SK-N-SH (cell line): ENCODE measurements around the gene ADPRHL1. TPM values are rescaled to one million over a fixed set of nuclear protein-coding genes. Genes with fewer than 3 reads are reported as not detected.
A peak's percentile ranks its signal among the peaks of the same experiment; 100 is the strongest.

Experiments
- CTCF ChIA-PET: fragments of 300-600, 350-600 bp; formaldehyde crosslinking; extraction: SDS; loops from one replicate; lab custom pipeline; 2021; lab: Yijun Ruan, JAX
- POLR2A ChIA-PET: fragments of 350-600 bp; sonication (Branson Sonifier 250); formaldehyde crosslinking; extraction: SDS; loops from one replicate; lab custom pipeline; 2020; ENCODE audit warnings: antibody characterized with exemption, inconsistent platforms; lab: Yijun Ruan, JAX
- DNase-seq: peaks from one replicate; pipeline ENCODE4 v3.0.0; 2012
- H2AFZ ChIP-seq: fragments of 200-600 bp; sonication (generic); 2 replicates; pipeline ENCODE4 v1.8.1; 2016; ENCODE audit warnings: antibody characterized with exemption, mild to moderate bottlenecking, low read depth
- H3F3A ChIP-seq: fragments of 200-600 bp; sonication (generic); replicated peaks from 2 replicates; pipeline ENCODE3; 2016; ENCODE audit warnings: antibody characterized with exemption, mild to moderate bottlenecking; ENCODE audit not compliant: insufficient read depth
- H3K27ac ChIP-seq, 2 experiments: fragments of 200-500 bp in 1 of 2; fragments of 200-600 bp in 1 of 2; sonication (Bioruptor generic) in 1 of 2; sonication (generic), shearing (Covaris generic) in 1 of 2; 2 replicates each; pipeline versions ENCODE4 v1.5.1 to v1.6.1; 2014 to 2016; ENCODE audit warnings: low read depth in 2 of 2, inconsistent platforms in 1 of 2, low read length in 1 of 2, mild to moderate bottlenecking in 1 of 2, mixed read lengths in 1 of 2
- H3K27me3 ChIP-seq: fragments of 200-600 bp; sonication (generic), shearing (Covaris generic); 2 replicates; pipeline ENCODE4 v1.6.1; 2016; ENCODE audit warnings: mixed run types; ENCODE audit not compliant: insufficient read depth
- H3K36me3 ChIP-seq, 2 experiments: fragments of 200-500 bp in 1 of 2; fragments of 200-600 bp in 1 of 2; sonication (Bioruptor generic) in 1 of 2; sonication (generic) in 1 of 2; replicated peaks in 1 of 2; 2 replicates each; pipeline versions ENCODE3 to v1.5.1; 2014 to 2016; ENCODE audit warnings: low read length in 1 of 2, mild to moderate bottlenecking in 1 of 2; ENCODE audit not compliant: insufficient read depth in 2 of 2, control insufficient read depth in 1 of 2
- H3K4me1 ChIP-seq, 2 experiments: fragments of 200-500 bp in 1 of 2; fragments of 200-600 bp in 1 of 2; sonication (Bioruptor generic) in 1 of 2; sonication (generic), shearing (Covaris generic) in 1 of 2; 2 replicates each; pipeline versions ENCODE4 v1.5.1 to v1.6.1; 2014 to 2016; ENCODE audit warnings: low read depth in 1 of 2, low read length in 1 of 2, mixed run types in 1 of 2; ENCODE audit not compliant: insufficient read depth in 2 of 2, control insufficient read depth in 1 of 2
- H3K4me2 ChIP-seq: fragments of 200-600 bp; sonication (generic), shearing (Covaris generic); 2 replicates; pipeline ENCODE4 v1.6.1; 2017; ENCODE audit warnings: mixed run types
- H3K4me3 ChIP-seq, 2 experiments: fragments of 200-500 bp in 1 of 2; fragments of 200-600 bp in 1 of 2; sonication (Bioruptor generic) in 1 of 2; sonication (generic), shearing (Covaris generic) in 1 of 2; 2 replicates each; pipeline versions ENCODE4 v1.5.1 to v1.8.1; 2014 to 2016; ENCODE audit warnings: low read depth in 2 of 2, inconsistent platforms in 1 of 2, low read length in 1 of 2, mild to moderate bottlenecking in 1 of 2, mixed read lengths in 1 of 2, moderate library complexity in 1 of 2
- H3K79me2 ChIP-seq: fragments of 200-600 bp; sonication (generic); 2 replicates; pipeline ENCODE4 v1.8.1; 2017; ENCODE audit warnings: mild to moderate bottlenecking; ENCODE audit not compliant: insufficient read depth
- H3K9ac ChIP-seq: fragments of 200-600 bp; sonication (generic); 2 replicates; pipeline ENCODE4 v1.6.1; 2017; ENCODE audit warnings: mixed run types
- H3K9me2 ChIP-seq: fragments of 200-600 bp; sonication (generic); 2 replicates; pipeline ENCODE4 v1.6.1; 2017; ENCODE audit warnings: mixed run types
- H3K9me3 ChIP-seq: fragments of 200-600 bp; sonication (generic); 2 replicates; pipeline ENCODE4 v1.6.1; 2017; ENCODE audit warnings: mixed run types, mild to moderate bottlenecking, moderate library complexity
- H4K20me1 ChIP-seq: fragments of 200-600 bp; sonication (generic); 2 replicates; pipeline ENCODE4 v1.6.1; 2017; ENCODE audit warnings: mild to moderate bottlenecking, mixed run types; ENCODE audit not compliant: insufficient read depth
- CHD2 ChIP-seq: fragments of 150-350 bp; IDR thresholded peaks from 2 replicates; pipeline ENCODE4 v1.6.1; 2018; ENCODE audit warnings: low read length; ENCODE audit not compliant: partially characterized antibody
- EP300 ChIP-seq, 2 experiments: IDR thresholded peaks; 2 replicates each; pipeline versions ENCODE4 v1.4.0 to v1.6.1; 2012; ENCODE audit warnings: borderline replicate concordance in 1 of 2, low read depth in 1 of 2, low read length in 1 of 2
- FOSL2 ChIP-seq: IDR thresholded peaks from 2 replicates; pipeline ENCODE4 v1.4.0; 2012; ENCODE audit warnings: low read depth, mild to moderate bottlenecking, moderate library complexity, borderline replicate concordance
- FOXJ3 ChIP-seq: sonication (generic); formaldehyde crosslinking; IDR thresholded peaks from 2 replicates; pipeline ENCODE4 v1.5.1; 2020; ENCODE audit warnings: mild to moderate bottlenecking, missing genetic modification reagents
- GATA2 ChIP-seq: sonication (generic); formaldehyde crosslinking; IDR thresholded peaks from 2 replicates; pipeline ENCODE4 v1.5.0; 2020; ENCODE audit warnings: mild to moderate bottlenecking, missing genetic modification reagents
- JUND ChIP-seq: IDR thresholded peaks from 2 replicates; pipeline ENCODE4 v1.4.0; 2012
- SIN3A ChIP-seq: IDR thresholded peaks from 2 replicates; pipeline ENCODE4 v1.6.1; 2012; ENCODE audit warnings: low read depth, mild to moderate bottlenecking, low read length, moderate library complexity, borderline replicate concordance
- SMC3 ChIP-seq: IDR thresholded peaks from 2 replicates; pipeline ENCODE4 v1.6.1; 2012; ENCODE audit warnings: low read depth, low read length, improper control_type of control experiment
- TEAD4 ChIP-seq: IDR thresholded peaks from 2 replicates; pipeline ENCODE4 v1.4.0; 2012; ENCODE audit warnings: mild to moderate bottlenecking, borderline replicate concordance; ENCODE audit not compliant: insufficient read depth
- WGBS: methylation state at CpG from one replicate; pipeline ENCODE4 v1.1.6; 2017; ENCODE audit warnings: low lambda C conversion rate; 5-methylcytosine and 5-hydroxymethylcytosine counted together
- polyA plus RNA-seq, 3 experiments: library from polyadenylated mRNA; depleted of rRNA; stranded (reverse); fragments of >200 nt; gene quantifications; 2 replicates each; pipeline ENCODE4 v1.2.3, GENCODE V29; 2012
- TF ChIP-seq, protein P1 (sequence below): fragments of 150-350 bp; IDR thresholded peaks from 2 replicates; pipeline ENCODE4 v1.6.1; 2016; ENCODE audit warnings: mild to moderate bottlenecking, low read depth, low read length
- TF ChIP-seq, protein P2 (sequence below): IDR thresholded peaks from 2 replicates; pipeline ENCODE4 v1.4.0; 2012; ENCODE audit warnings: low read depth, borderline replicate concordance
- TF ChIP-seq, protein P3 (sequence below): fragments of 150-350 bp; IDR thresholded peaks from 2 replicates; pipeline ENCODE4 v1.6.1; 2017; ENCODE audit warnings: antibody characterized with exemption, low read length, low read depth, borderline replicate concordance
- TF ChIP-seq, protein P4 (sequence below): IDR thresholded peaks from 2 replicates; pipeline ENCODE4 v1.6.1; 2012; ENCODE audit warnings: mild to moderate bottlenecking, low read depth, low read length, moderate library complexity

ADPRHL1 gene
- polyA plus RNA-seq, 1 of the 3 experiments (the other 2 are of a cell fraction) = 1.0 TPM

DNA sequence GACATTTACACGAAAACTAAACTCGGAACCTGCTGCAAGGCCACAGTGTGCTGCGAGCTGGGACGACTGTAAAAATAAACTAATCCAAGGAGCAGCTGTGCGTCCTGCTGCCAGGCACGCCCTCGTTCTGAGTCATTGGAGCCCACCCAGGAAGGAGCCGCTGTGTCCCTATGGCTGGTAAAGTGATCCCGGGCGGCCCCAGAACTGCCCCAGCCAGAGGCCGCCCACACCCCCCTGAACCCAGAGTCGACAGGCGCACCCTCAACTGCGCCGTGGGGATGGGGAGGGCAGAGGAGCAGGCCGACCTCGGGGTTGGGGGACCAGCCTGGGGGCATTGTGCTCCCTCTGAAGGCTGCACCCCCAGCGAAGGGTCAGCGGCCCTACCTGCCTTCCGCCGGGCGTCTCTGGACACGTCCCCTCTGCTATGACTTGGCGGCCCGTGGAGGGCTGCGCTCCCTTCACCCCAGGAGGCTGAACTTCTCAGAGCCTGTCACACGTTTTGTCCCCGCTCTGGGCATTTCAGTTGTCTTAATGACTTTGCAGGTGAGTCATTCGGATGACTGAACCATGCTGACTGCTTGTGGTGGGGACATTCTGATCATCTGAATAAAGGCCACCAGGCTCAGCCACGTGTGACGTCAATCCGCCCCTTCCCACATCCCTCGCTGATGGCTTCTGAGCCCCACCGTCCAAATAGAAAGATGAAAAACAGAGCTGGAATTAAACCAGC is 42.7 kb downstream of the ADPRHL1 start:
- Histone ChIP-seq H3K9me3 (no peaks in the 10 kb centered on the region), H3K9ac (no peak overlapping the region), H3K4me1 (peaks cover 8 to 27% of the 10 kb centered on the region in 2 experiments), H3K79me2 (no peaks in the 10 kb centered on the region), H2AFZ (no peak overlapping the region), H3K4me3 (no peak overlapping the region), H4K20me1 (no peaks in the 10 kb centered on the region), H3K4me2 (peak overlapping the region; percentile 57; the same call in 1 of the 2 replicates), H3K36me3 (no peaks in the 10 kb centered on the region), H3K9me2 (no peaks in the 10 kb centered on the region), H3K27ac (peak overlapping the region in 1 of 2 experiments; percentile 58; a peak in 2 of 4 replicates), H3K27me3 (no peaks in the 10 kb centered on the region), H3F3A (peaks cover 4% of the 10 kb centered on the region)
- CTCF ChIA-PET = interaction anchor here (1.1 to 1.8 kb wide), 2 partner anchors 47 to 152 kb away, joined by 3 to 5 read pairs; no protein-coding TSS in a partner anchor
- TF ChIP-seq, protein P1, sequence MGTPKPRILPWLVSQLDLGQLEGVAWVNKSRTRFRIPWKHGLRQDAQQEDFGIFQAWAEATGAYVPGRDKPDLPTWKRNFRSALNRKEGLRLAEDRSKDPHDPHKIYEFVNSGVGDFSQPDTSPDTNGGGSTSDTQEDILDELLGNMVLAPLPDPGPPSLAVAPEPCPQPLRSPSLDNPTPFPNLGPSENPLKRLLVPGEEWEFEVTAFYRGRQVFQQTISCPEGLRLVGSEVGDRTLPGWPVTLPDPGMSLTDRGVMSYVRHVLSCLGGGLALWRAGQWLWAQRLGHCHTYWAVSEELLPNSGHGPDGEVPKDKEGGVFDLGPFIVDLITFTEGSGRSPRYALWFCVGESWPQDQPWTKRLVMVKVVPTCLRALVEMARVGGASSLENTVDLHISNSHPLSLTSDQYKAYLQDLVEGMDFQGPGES = no peak
- TF ChIP-seq FOSL2 = peak; percentile 41; the same call in 1 of the 2 replicates
- 71% methylated on average over 20 of the region's 34 CpGs for WGBS
- no peak for DNase-seq
- POLR2A ChIA-PET = no interaction called here

DNA sequence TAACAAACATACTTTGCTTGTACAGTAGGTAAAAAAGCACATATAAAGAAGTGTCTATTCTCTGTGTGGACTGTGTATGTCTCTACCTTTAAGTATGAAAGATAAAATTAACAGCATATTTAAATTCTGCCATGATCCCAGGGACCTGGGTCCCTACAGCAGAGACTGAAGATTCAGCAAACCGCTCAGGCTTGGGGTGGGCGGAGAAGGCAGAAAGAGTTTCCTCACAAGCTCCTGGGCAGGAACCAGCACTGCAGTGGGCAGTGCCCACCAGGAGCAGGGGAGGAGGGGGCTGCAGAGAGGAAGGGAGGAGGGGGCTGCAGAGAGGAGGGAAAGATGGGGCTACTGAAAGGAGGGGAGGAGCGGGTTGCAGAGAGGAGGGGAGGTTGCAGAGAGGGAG is 44.7 kb downstream of the ADPRHL1 start:
- TF ChIP-seq CHD2 = no peak
- TF ChIP-seq TEAD4 = no peak
- no peak for TF ChIP-seq GATA2 (CRISPR knock-in tag)
- TF ChIP-seq EP300 (IDR thresholded peaks at IDR 0.05; ENCODE audit: borderline replicate concordance in 1 of 2, low read depth in 1 of 2, low read length in 1 of 2) = no peak
- TF ChIP-seq, protein P2, sequence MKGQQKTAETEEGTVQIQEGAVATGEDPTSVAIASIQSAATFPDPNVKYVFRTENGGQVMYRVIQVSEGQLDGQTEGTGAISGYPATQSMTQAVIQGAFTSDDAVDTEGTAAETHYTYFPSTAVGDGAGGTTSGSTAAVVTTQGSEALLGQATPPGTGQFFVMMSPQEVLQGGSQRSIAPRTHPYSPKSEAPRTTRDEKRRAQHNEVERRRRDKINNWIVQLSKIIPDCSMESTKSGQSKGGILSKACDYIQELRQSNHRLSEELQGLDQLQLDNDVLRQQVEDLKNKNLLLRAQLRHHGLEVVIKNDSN = no peak
- TF ChIP-seq, protein P3, sequence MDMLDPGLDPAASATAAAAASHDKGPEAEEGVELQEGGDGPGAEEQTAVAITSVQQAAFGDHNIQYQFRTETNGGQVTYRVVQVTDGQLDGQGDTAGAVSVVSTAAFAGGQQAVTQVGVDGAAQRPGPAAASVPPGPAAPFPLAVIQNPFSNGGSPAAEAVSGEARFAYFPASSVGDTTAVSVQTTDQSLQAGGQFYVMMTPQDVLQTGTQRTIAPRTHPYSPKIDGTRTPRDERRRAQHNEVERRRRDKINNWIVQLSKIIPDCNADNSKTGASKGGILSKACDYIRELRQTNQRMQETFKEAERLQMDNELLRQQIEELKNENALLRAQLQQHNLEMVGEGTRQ = no peak
- no peak for TF ChIP-seq FOXJ3 (CRISPR knock-in tag)
- TF ChIP-seq JUND = no peak
- TF ChIP-seq SMC3 = no peak
- TF ChIP-seq, protein P4, sequence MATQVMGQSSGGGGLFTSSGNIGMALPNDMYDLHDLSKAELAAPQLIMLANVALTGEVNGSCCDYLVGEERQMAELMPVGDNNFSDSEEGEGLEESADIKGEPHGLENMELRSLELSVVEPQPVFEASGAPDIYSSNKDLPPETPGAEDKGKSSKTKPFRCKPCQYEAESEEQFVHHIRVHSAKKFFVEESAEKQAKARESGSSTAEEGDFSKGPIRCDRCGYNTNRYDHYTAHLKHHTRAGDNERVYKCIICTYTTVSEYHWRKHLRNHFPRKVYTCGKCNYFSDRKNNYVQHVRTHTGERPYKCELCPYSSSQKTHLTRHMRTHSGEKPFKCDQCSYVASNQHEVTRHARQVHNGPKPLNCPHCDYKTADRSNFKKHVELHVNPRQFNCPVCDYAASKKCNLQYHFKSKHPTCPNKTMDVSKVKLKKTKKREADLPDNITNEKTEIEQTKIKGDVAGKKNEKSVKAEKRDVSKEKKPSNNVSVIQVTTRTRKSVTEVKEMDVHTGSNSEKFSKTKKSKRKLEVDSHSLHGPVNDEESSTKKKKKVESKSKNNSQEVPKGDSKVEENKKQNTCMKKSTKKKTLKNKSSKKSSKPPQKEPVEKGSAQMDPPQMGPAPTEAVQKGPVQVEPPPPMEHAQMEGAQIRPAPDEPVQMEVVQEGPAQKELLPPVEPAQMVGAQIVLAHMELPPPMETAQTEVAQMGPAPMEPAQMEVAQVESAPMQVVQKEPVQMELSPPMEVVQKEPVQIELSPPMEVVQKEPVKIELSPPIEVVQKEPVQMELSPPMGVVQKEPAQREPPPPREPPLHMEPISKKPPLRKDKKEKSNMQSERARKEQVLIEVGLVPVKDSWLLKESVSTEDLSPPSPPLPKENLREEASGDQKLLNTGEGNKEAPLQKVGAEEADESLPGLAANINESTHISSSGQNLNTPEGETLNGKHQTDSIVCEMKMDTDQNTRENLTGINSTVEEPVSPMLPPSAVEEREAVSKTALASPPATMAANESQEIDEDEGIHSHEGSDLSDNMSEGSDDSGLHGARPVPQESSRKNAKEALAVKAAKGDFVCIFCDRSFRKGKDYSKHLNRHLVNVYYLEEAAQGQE = no peak
- no peak for TF ChIP-seq SIN3A
- H3F3A ChIP-seq = peaks cover 4% of the 10 kb centered on the region
- no peak overlapping the region for H3K4me2 ChIP-seq
- no peaks in the 10 kb centered on the region for H3K9me3 ChIP-seq
- H2AFZ ChIP-seq = no peak overlapping the region
- H3K9me2 ChIP-seq = no peaks in the 10 kb centered on the region
- H4K20me1 ChIP-seq = no peaks in the 10 kb centered on the region
- DNase-seq = no peak
- no peaks in the 10 kb centered on the region for H3K36me3 ChIP-seq
- H3K27ac ChIP-seq = peak overlapping the region in 1 of 2 experiments; percentile 79; a peak in 2 of 4 replicates
- peaks cover 8 to 23% of the 10 kb centered on the region in 2 experiments for H3K4me1 ChIP-seq
- no peaks in the 10 kb centered on the region for H3K79me2 ChIP-seq
- no peak overlapping the region for H3K4me3 ChIP-seq
- no peak overlapping the region for H3K9ac ChIP-seq
- ChIA-PET POLR2A (no interaction called here), CTCF (interaction anchor here (1.1 to 2.5 kb wide), 3 partner anchors 9 to 43 kb away, joined by 4 to 8 read pairs (median 5); no protein-coding TSS in a partner anchor)
- H3K27me3 ChIP-seq = no peaks in the 10 kb centered on the region
- 82% methylated on average over 3 of the region's 3 CpGs for WGBS
